Ovary (tissue), 3 donors: ENCODE measurements around the gene LMTK2.

ENCODE experiments used
- CTCF ChIP-seq, 3 donors: fragments of 450-650 bp in 2 of 3; fragments of 200-600 bp in 1 of 3; IDR thresholded peaks; one replicate each; pipeline versions ENCODE4 v1.5.1 to v1.8.0; 2016 to 2022; ENCODE audit warnings: antibody characterized with exemption in 3 of 3, mild to moderate bottlenecking in 1 of 3
- EP300 ChIP-seq: sonication (generic); formaldehyde crosslinking; IDR thresholded peaks from one replicate; pipeline ENCODE4 v1.6.1; 2017; ENCODE audit warnings: antibody characterized with exemption
- POLR2A ChIP-seq: fragments of 450-650 bp; IDR thresholded peaks from one replicate; pipeline ENCODE4 v1.6.1; 2017; ENCODE audit warnings: antibody characterized with exemption, mild to moderate bottlenecking, moderate library complexity
- donor health status: DM: no; HTN: no; CAD: no.

GRCh38 chr7:98102170-98102569, 4.5 kb upstream of the LMTK2 start:
- no peak for TF ChIP-seq CTCF (IDR thresholded peaks at IDR 0.05)
- TF ChIP-seq EP300 = no peak
- TF ChIP-seq POLR2A = no peak
